WTC11 (cell line): ENCODE measurements around the gene NTRK1.

Experiments used
- TF ChIP-seq, protein P1 (sequence below): sonication (generic); formaldehyde crosslinking; conservative IDR thresholded peaks from 2 replicates; pipeline ENCODE4 v1.8.1; 2022; ENCODE audit warnings: mild to moderate bottlenecking, missing genetic modification reagents
- TF ChIP-seq, protein P2 (sequence below): fragments of 200-600 bp; IDR thresholded peaks from 2 replicates; pipeline ENCODE4 v1.8.0; 2022; ENCODE audit warnings: antibody characterized with exemption

DNA sequence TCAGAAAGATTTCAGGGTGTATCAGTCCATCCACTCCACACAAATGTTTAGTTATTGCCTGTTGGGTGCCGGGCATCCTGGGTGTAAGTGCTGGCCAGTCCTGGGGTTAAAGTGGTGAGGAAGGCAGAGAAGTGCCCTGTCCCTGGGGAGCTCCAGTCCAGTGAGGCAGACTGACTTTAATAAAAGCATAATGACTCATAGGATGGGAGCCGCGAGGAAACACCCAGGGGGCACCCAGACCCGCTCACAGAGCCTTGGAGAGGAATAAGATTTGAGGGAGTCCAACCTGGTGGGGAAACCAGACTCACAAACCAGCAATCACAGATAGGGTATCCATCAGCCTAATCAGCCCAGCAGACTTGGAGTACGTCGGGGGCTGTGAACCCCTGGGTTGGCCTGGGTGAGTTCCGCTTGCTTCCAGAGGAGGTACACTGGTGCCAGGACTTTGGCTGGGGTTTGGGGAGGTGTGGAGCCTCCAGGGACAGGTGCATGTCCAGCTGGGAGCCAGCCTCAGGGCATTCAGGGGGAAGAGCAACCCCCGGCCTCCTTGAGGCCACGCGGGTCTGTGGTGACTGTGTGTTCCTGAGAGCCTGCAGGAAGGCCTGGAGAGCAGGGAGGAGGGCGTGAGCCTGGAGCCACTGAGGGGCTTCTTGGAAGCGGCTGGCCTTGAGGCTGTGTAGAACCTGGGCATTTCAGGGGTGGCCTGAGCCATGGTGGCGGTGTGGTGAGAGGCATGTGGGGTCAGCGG is 36.6 kb downstream of the NTRK1 start:
- TF ChIP-seq, protein P1, sequence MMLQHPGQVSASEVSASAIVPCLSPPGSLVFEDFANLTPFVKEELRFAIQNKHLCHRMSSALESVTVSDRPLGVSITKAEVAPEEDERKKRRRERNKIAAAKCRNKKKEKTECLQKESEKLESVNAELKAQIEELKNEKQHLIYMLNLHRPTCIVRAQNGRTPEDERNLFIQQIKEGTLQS (CRISPR knock-in tag) = no peak
- TF ChIP-seq, protein P2, sequence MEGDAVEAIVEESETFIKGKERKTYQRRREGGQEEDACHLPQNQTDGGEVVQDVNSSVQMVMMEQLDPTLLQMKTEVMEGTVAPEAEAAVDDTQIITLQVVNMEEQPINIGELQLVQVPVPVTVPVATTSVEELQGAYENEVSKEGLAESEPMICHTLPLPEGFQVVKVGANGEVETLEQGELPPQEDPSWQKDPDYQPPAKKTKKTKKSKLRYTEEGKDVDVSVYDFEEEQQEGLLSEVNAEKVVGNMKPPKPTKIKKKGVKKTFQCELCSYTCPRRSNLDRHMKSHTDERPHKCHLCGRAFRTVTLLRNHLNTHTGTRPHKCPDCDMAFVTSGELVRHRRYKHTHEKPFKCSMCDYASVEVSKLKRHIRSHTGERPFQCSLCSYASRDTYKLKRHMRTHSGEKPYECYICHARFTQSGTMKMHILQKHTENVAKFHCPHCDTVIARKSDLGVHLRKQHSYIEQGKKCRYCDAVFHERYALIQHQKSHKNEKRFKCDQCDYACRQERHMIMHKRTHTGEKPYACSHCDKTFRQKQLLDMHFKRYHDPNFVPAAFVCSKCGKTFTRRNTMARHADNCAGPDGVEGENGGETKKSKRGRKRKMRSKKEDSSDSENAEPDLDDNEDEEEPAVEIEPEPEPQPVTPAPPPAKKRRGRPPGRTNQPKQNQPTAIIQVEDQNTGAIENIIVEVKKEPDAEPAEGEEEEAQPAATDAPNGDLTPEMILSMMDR = no peak
